ENCODE measurements around the gene GAS2.

The GAS2 gene

GRCh38 chr11:22753416-22753815, 87.0 kb downstream of the GAS2 start:
- Histone ChIP-seq H3K79me2 (ENCODE audit: insufficient read depth, low read length) (no peaks in the 10 kb centered on the region), H3K27me3 (ENCODE audit: insufficient read depth, low read length) (no peaks in the 10 kb centered on the region), H3K27ac (ENCODE audit: low read depth, low read length, poor library complexity, severe bottlenecking) (no peak overlapping the region), H2AFZ (ENCODE audit: low read length) (no peak overlapping the region), H3K4me2 (ENCODE audit: low read length) (no peak overlapping the region), H3K9me2 (ENCODE audit: low read depth, low read length) (no peaks in the 10 kb centered on the region), H3F3A (ENCODE audit: insufficient read depth, low read length) (no peaks in the 10 kb centered on the region), H3K9ac (ENCODE audit: low read length) (no peak overlapping the region), H3K4me1 (ENCODE audit: insufficient read depth, low read length, severe bottlenecking) (no peaks in the 10 kb centered on the region), H4K20me1 (ENCODE audit: insufficient read depth, low read length) (no peaks in the 10 kb centered on the region), H3K9me3 (ENCODE audit: low read length) (no peaks in the 10 kb centered on the region), H3K4me3 (ENCODE audit: low read depth, low read length, poor library complexity, severe bottlenecking) (no peak overlapping the region), H3K36me3 (ENCODE audit: insufficient read depth, low read length) (no peaks in the 10 kb centered on the region)
- TF ChIP-seq CTCF (IDR thresholded peaks at IDR 0.05; ENCODE audit: low read length): no peak

DNA sequence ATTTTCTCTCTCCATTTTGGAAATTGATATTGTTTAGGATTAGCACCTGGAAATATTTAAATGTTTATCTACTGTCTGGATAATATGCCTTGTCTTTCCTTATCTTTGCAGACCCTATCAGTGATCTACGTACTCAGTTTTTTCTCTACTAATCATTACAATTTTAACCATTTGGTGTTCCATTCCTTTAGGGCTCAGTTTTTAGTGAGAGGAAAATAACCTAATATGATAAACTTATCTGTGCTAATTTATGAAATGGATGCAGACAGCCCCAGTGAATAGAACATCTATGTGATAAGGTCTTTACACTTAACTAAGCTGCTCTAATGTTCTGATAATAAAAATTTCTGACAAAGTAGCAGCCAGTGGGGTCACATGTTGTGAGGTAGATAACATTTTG, 94.7 kb downstream of the GAS2 start:
- Histone ChIP-seq H3F3A (ENCODE audit: insufficient read depth, low read length) (no peaks in the 10 kb centered on the region), H3K4me2 (ENCODE audit: low read length) (no peak overlapping the region)

DNA sequence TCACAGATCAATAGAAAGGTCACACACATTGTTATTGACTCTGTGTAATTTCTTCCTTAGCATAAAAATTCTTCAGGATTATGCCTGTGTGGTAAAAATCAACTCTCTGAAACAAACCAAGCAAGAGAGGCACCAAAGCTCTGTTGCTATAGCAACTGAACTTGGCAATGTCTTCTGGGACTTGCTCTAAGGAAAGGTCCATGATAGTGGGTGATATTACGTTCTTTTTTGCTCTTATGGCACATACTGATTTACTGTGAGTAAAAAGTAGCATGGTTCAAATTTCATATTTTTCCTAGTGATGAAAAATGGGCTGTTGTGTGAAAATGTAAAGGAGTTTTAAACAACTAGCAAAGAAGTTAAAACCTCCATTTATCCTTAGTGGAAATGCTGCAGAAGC, 96.8 kb downstream of the GAS2 start:
- no peaks in the 10 kb centered on the region for H3K27me3 ChIP-seq (ENCODE audit: insufficient read depth, low read length)
- TF ChIP-seq EZH2 (IDR thresholded peaks at IDR 0.05; ENCODE audit: borderline replicate concordance, low read length) (no peak), CTCF (IDR thresholded peaks at IDR 0.05; ENCODE audit: low read length) (no peak)

More for the DNA sequence above, 94.7 kb downstream of the GAS2 start:
- no peak for TF ChIP-seq CTCF (IDR thresholded peaks at IDR 0.05; ENCODE audit: low read length)
- TF ChIP-seq EZH2 (IDR thresholded peaks at IDR 0.05; ENCODE audit: borderline replicate concordance, low read length): no peak
- Histone ChIP-seq H2AFZ (ENCODE audit: low read length) (no peak overlapping the region), H3K9me3 (ENCODE audit: low read length) (no peaks in the 10 kb centered on the region), H3K27ac (ENCODE audit: low read depth, low read length, poor library complexity, severe bottlenecking) (no peak overlapping the region), H3K36me3 (ENCODE audit: insufficient read depth, low read length) (no peaks in the 10 kb centered on the region), H3K79me2 (ENCODE audit: insufficient read depth, low read length) (no peaks in the 10 kb centered on the region), H3K4me1 (ENCODE audit: insufficient read depth, low read length, severe bottlenecking) (no peaks in the 10 kb centered on the region), H4K20me1 (ENCODE audit: insufficient read depth, low read length) (no peaks in the 10 kb centered on the region), H3K4me3 (ENCODE audit: low read depth, low read length, poor library complexity, severe bottlenecking) (no peak overlapping the region), H3K9ac (ENCODE audit: low read length) (no peak overlapping the region), H3K27me3 (ENCODE audit: insufficient read depth, low read length) (no peaks in the 10 kb centered on the region), H3K9me2 (ENCODE audit: low read depth, low read length) (no peaks in the 10 kb centered on the region)

More for the DNA sequence above, 96.8 kb downstream of the GAS2 start:
- Histone ChIP-seq H2AFZ (ENCODE audit: low read length) (no peak overlapping the region), H3K4me1 (ENCODE audit: insufficient read depth, low read length, severe bottlenecking) (no peaks in the 10 kb centered on the region), H3K4me3 (ENCODE audit: low read depth, low read length, poor library complexity, severe bottlenecking) (no peak overlapping the region), H4K20me1 (ENCODE audit: insufficient read depth, low read length) (no peaks in the 10 kb centered on the region), H3K9me2 (ENCODE audit: low read depth, low read length) (no peaks in the 10 kb centered on the region), H3K4me2 (ENCODE audit: low read length) (no peak overlapping the region), H3K9ac (ENCODE audit: low read length) (no peak overlapping the region), H3K36me3 (ENCODE audit: insufficient read depth, low read length) (no peaks in the 10 kb centered on the region), H3K27ac (ENCODE audit: low read depth, low read length, poor library complexity, severe bottlenecking) (no peak overlapping the region), H3F3A (ENCODE audit: insufficient read depth, low read length) (no peaks in the 10 kb centered on the region), H3K9me3 (ENCODE audit: low read length) (no peaks in the 10 kb centered on the region), H3K79me2 (ENCODE audit: insufficient read depth, low read length) (no peaks in the 10 kb centered on the region)

Measured in OCI-LY1 (cell line).